H1 (cell line): ENCODE results near the gene MEF2D. TPM values are rescaled to one million over a fixed set of nuclear protein-coding genes. Genes with fewer than 3 reads are reported as not detected.

Experiments
- CTCF ChIA-PET: fragments of 300-600 bp; sonication (Branson Sonifier 250); formaldehyde crosslinking; loops from one replicate; lab custom pipeline; 2021; ENCODE audit not compliant: partially characterized antibody; lab: Charles Lee
- POLR2A ChIA-PET: fragments of 300-600 bp; sonication (Branson Sonifier 250); formaldehyde crosslinking; loops from one replicate; lab custom pipeline; 2021; ENCODE audit warnings: inconsistent platforms; ENCODE audit not compliant: partially characterized antibody; lab: Charles Lee
- DNase-seq, 2 experiments: peaks; one replicate each; pipeline versions ENCODE4 v3.0.0 to v3.0.0-alpha.2; 2010 to 2022; ENCODE audit warnings: low spot score in 2 of 2, low read depth in 1 of 2, mixed read lengths in 1 of 2
- FAIRE-seq: peaks from 2 replicates; lab custom pipeline; 2011; peaks lifted over from hg19 to GRCh38; lab: Jason Lieb, UNC
- H2AFZ ChIP-seq: 2 replicates; pipeline ENCODE4 v1.8.1; 2012; ENCODE audit warnings: low read length, inconsistent platforms
- H2AK5ac ChIP-seq: 2 replicates; pipeline ENCODE4 v1.6.1; 2013; ENCODE audit warnings: low read depth, low read length
- H2BK120ac ChIP-seq: replicated peaks from 2 replicates; pipeline ENCODE3; 2013; ENCODE audit warnings: low read depth, low read length, inconsistent platforms
- H2BK12ac ChIP-seq: 2 replicates; pipeline ENCODE4 v1.6.1; 2013; ENCODE audit warnings: low read depth, low read length
- H2BK15ac ChIP-seq: 2 replicates; pipeline ENCODE4 v1.6.1; 2013; ENCODE audit warnings: low read length
- H2BK20ac ChIP-seq: 2 replicates; pipeline ENCODE4 v1.6.1; 2013; ENCODE audit warnings: low read length
- H2BK5ac ChIP-seq: 2 replicates; pipeline ENCODE4 v1.6.1; 2013; ENCODE audit warnings: low read depth, low read length
- H3K14ac ChIP-seq: 2 replicates; pipeline ENCODE4 v1.6.1; 2013; ENCODE audit warnings: inconsistent platforms; ENCODE audit not compliant: insufficient read length
- H3K18ac ChIP-seq: 2 replicates; pipeline ENCODE4 v1.6.1; 2013; ENCODE audit warnings: low read length; ENCODE audit errors: extremely low read depth
- H3K23ac ChIP-seq: 2 replicates; pipeline ENCODE4 v1.6.1; 2013; ENCODE audit warnings: inconsistent platforms; ENCODE audit not compliant: insufficient read length
- H3K23me2 ChIP-seq: 2 replicates; pipeline ENCODE4 v1.6.1; 2013; ENCODE audit warnings: low read depth, low read length
- H3K27ac ChIP-seq: 2 replicates; pipeline ENCODE4 v1.6.1; 2011; ENCODE audit warnings: low read depth, low read length, inconsistent platforms
- H3K27me3 ChIP-seq, 4 experiments: replicated peaks in 1 of 4; 1 replicate in 1 of 4; 2 replicates in 3 of 4; pipeline versions ENCODE4 v1.6.1 to v1.8.1; 2011 to 2013; ENCODE audit warnings: low read length in 3 of 4, mild to moderate bottlenecking in 3 of 4, inconsistent platforms in 2 of 4, mixed read lengths in 2 of 4, moderate library complexity in 1 of 4; ENCODE audit not compliant: control insufficient read depth in 3 of 4, insufficient read depth in 3 of 4; ENCODE audit errors: extremely low read depth in 1 of 4
- H3K36me3 ChIP-seq, 4 experiments: 2 replicates each; pipeline versions ENCODE4 v1.6.1 to v1.8.1; 2011 to 2013; ENCODE audit warnings: mild to moderate bottlenecking in 4 of 4, low read length in 3 of 4, moderate library complexity in 2 of 4, control low read depth in 1 of 4, inconsistent platforms in 1 of 4; ENCODE audit not compliant: insufficient read depth in 4 of 4, control insufficient read depth in 2 of 4
- H3K4ac ChIP-seq: replicated peaks from 2 replicates; pipeline ENCODE3; 2013; ENCODE audit warnings: low read length, low read depth, mixed read lengths, inconsistent platforms; ENCODE audit not compliant: insufficient read length
- H3K4me1 ChIP-seq, 4 experiments: replicated peaks in 1 of 4; 1 replicate in 1 of 4; 2 replicates in 3 of 4; pipeline versions ENCODE4 v1.6.1 to v1.8.1; 2011 to 2013; ENCODE audit warnings: low read length in 3 of 4, inconsistent platforms in 2 of 4, mixed read lengths in 1 of 4; ENCODE audit not compliant: insufficient read depth in 4 of 4, control insufficient read depth in 3 of 4
- H3K4me2 ChIP-seq, 2 experiments: 2 replicates each; pipeline versions ENCODE4 v1.6.1 to v1.8.1; 2011 to 2013; ENCODE audit warnings: low read depth in 2 of 2, low read length in 2 of 2, control low read depth in 1 of 2, inconsistent platforms in 1 of 2, mild to moderate bottlenecking in 1 of 2; ENCODE audit not compliant: insufficient read depth in 1 of 2
- H3K4me3 ChIP-seq, 4 experiments: fragments of 200-600, 300-600 bp in 1 of 4; sonication (generic), shearing (Covaris generic), sonication (Bioruptor Twin) in 1 of 4; 2 replicates each; pipeline versions ENCODE4 v1.5.1 to v1.8.1; 2011 to 2016; ENCODE audit warnings: low read length in 4 of 4, low read depth in 3 of 4, control low read depth in 2 of 4, inconsistent platforms in 2 of 4, mild to moderate bottlenecking in 2 of 4, mixed read lengths in 1 of 4, moderate library complexity in 1 of 4; ENCODE audit not compliant: insufficient read depth in 2 of 4; ENCODE audit errors: extremely low read depth in 1 of 4
- H3K56ac ChIP-seq: replicated peaks from 2 replicates; pipeline ENCODE3; 2013; ENCODE audit warnings: low read depth, mild to moderate bottlenecking, mixed read lengths, low read length, inconsistent platforms; ENCODE audit not compliant: insufficient read length
- H3K79me1 ChIP-seq: 2 replicates; pipeline ENCODE4 v1.6.1; 2013; ENCODE audit warnings: low read depth, low read length, control low read depth
- H3K79me2 ChIP-seq, 2 experiments: 2 replicates each; pipeline versions ENCODE4 v1.6.1 to v1.8.1; 2012 to 2013; ENCODE audit warnings: low read length in 2 of 2, mild to moderate bottlenecking in 2 of 2, inconsistent platforms in 1 of 2; ENCODE audit not compliant: insufficient read depth in 2 of 2, control insufficient read depth in 1 of 2
- H3K9ac ChIP-seq, 4 experiments: replicated peaks in 1 of 4; 1 replicate in 1 of 4; 2 replicates in 3 of 4; pipeline versions ENCODE4 v1.6.1 to v1.8.1; 2011 to 2013; ENCODE audit warnings: low read depth in 3 of 4, low read length in 3 of 4, control low read depth in 2 of 4, mild to moderate bottlenecking in 2 of 4, moderate library complexity in 2 of 4, inconsistent platforms in 1 of 4; ENCODE audit errors: extremely low read depth in 1 of 4
- H3K9me3 ChIP-seq, 2 experiments: 2 replicates each; pipeline versions ENCODE4 v1.6.1 to v1.8.1; 2012 to 2013; ENCODE audit warnings: mild to moderate bottlenecking in 2 of 2, moderate library complexity in 2 of 2, control low read depth in 1 of 2, inconsistent platforms in 1 of 2, low read depth in 1 of 2, low read length in 1 of 2, mixed read lengths in 1 of 2; ENCODE audit not compliant: insufficient read depth in 2 of 2
- H4K20me1 ChIP-seq, 2 experiments: replicated peaks in 1 of 2; 2 replicates each; pipeline versions ENCODE3 to v1.8.1; 2011 to 2013; ENCODE audit warnings: inconsistent platforms in 2 of 2, low read length in 2 of 2, mild to moderate bottlenecking in 1 of 2; ENCODE audit not compliant: insufficient read depth in 2 of 2, control insufficient read depth in 1 of 2
- H4K5ac ChIP-seq: 2 replicates; pipeline ENCODE4 v1.6.1; 2013; ENCODE audit warnings: low read length, low read depth, mixed read lengths, inconsistent platforms; ENCODE audit not compliant: insufficient read length
- H4K8ac ChIP-seq: 2 replicates; pipeline ENCODE4 v1.8.0; 2013; ENCODE audit warnings: mild to moderate bottlenecking, moderate library complexity, low read length, inconsistent platforms; ENCODE audit not compliant: insufficient read depth; ENCODE audit errors: extremely low read depth
- H4K91ac ChIP-seq: replicated peaks from 2 replicates; pipeline ENCODE3; 2013; ENCODE audit warnings: low read length, mixed read lengths, inconsistent platforms; ENCODE audit not compliant: insufficient read length
- ATF3 ChIP-seq: IDR thresholded peaks from 2 replicates; pipeline ENCODE4 v1.6.1; 2011; ENCODE audit warnings: low read depth, mild to moderate bottlenecking, low read length; ENCODE audit not compliant: insufficient read depth
- CTCF ChIP-seq, 3 experiments: IDR thresholded peaks; 1 replicate in 2 of 3; 2 replicates in 1 of 3; pipeline versions ENCODE4 v1.5.1 to v1.6.1; 2011; ENCODE audit warnings: low read length in 3 of 3, mild to moderate bottlenecking in 3 of 3, inconsistent platforms in 2 of 3, low read depth in 1 of 3, moderate library complexity in 1 of 3; ENCODE audit not compliant: insufficient read depth in 1 of 3; ENCODE audit errors: control extremely low read depth in 1 of 3
- EZH2 ChIP-seq: fragments of 200-600 bp; sonication (generic); IDR thresholded peaks from 2 replicates; pipeline ENCODE4 v1.7.1; 2012; ENCODE audit warnings: low read depth, mild to moderate bottlenecking, moderate library complexity, low read length, inconsistent platforms; ENCODE audit not compliant: severe bottlenecking
- HDAC2 ChIP-seq, 2 experiments: fragments of 300-600 bp in 1 of 2; sonication (generic) in 1 of 2; IDR thresholded peaks; 2 replicates each; pipeline ENCODE4 v1.6.1; 2011 to 2012; ENCODE audit warnings: low read depth in 2 of 2, low read length in 2 of 2, mild to moderate bottlenecking in 2 of 2, moderate library complexity in 2 of 2, borderline replicate concordance in 1 of 2, inconsistent platforms in 1 of 2
- KDM4A ChIP-seq: IDR thresholded peaks from one replicate; pipeline ENCODE4 v1.7.1; 2012; ENCODE audit warnings: low read depth, mild to moderate bottlenecking, moderate library complexity, low read length, inconsistent platforms; ENCODE audit not compliant: severe bottlenecking
- NANOG ChIP-seq: IDR thresholded peaks from 2 replicates; pipeline ENCODE4 v1.6.1; 2011; ENCODE audit warnings: low read length, low read depth, mild to moderate bottlenecking, inconsistent platforms; ENCODE audit not compliant: insufficient read depth, poor library complexity, severe bottlenecking
- SP1 ChIP-seq: IDR thresholded peaks from 2 replicates; pipeline ENCODE4 v1.6.1; 2011; ENCODE audit warnings: low read depth, low read length
- WGBS, 2 experiments: shearing (Covaris generic) in 1 of 2; methylation state at CpG; one replicate each; pipeline versions ENCODE4 v1.1.6 to v1.1.7; 2013 to 2015; ENCODE audit warnings: low lambda C conversion rate in 2 of 2, mixed read lengths in 2 of 2, inconsistent platforms in 1 of 2, low coverage in 1 of 2, missing lambda C conversion rate in 1 of 2; ENCODE audit not compliant: insufficient replicate concordance in 2 of 2, insufficient coverage in 1 of 2, insufficient read length in 1 of 2; ENCODE audit errors: extremely low coverage in 1 of 2, missing lambda C conversion rate in 1 of 2; 5-methylcytosine and 5-hydroxymethylcytosine counted together
- polyA plus RNA-seq, 7 experiments: library from polyadenylated mRNA; depleted of rRNA in 3 of 7; stranded (reverse) in 5 of 7; unstranded in 2 of 7; fragments of >200 nt in 5 of 7; fragments of 200-250 nt in 2 of 7; gene quantifications; 1 replicate in 5 of 7; 2 replicates in 1 of 7; 4 replicates in 1 of 7; pipeline versions ENCODE4 v1.2.1 to v1.2.3, GENCODE V29; 2011 to 2013; ENCODE audit warnings: missing spikeins in 2 of 7, mixed read lengths in 2 of 7
- total RNA-seq: library from RNA; stranded (reverse); fragmentation: NEBNext Ultra II Directional; extraction: Animal tissue kit (Norgen Biotek cat#: 25700); gene quantifications from 2 replicates; pipeline ENCODE4 v1.2.1, GENCODE V29; 2021

The MEF2D gene
- total and polyA plus RNA-seq, 2 of the 8 experiments (the other 6 are each of a cell fraction or from before 2014, with no cell fraction given), result 17.3 to 20.3 TPM

- H2BK5ac ChIP-seq, result no peak overlapping the region
- H3K23ac ChIP-seq, result no peak overlapping the region
- no peak overlapping the region for H2AFZ ChIP-seq
- H3K27me3 ChIP-seq, result peaks cover 59 to 89% (median 80%) of the 10 kb centered on the region in 4 experiments
- H3K18ac ChIP-seq, result no peak overlapping the region; the same call in 1 of the 2 replicates
- no peak overlapping the region for H2AK5ac ChIP-seq
- H3K4me2 ChIP-seq, result peak overlapping the region in 1 of 2 experiments; percentile 54; a peak in 1 of 4 replicates
- POLR2A ChIA-PET, result interaction anchor here (1.0 to 3.9 kb wide), 6 partner anchors 11 to 60 kb away, joined by 3 to 23 read pairs (median 6); no protein-coding TSS in a partner anchor
- no peaks in the 10 kb centered on the region for H3K9me3 ChIP-seq
- no peak overlapping the region for H3K9ac ChIP-seq
- no peak overlapping the region for H4K91ac ChIP-seq
- no peak overlapping the region for H2BK120ac ChIP-seq
- peaks cover 0 to 6% (median 0%) of the 10 kb centered on the region in 4 experiments; a peak in 1 of 8 replicates for H3K36me3 ChIP-seq
- H3K27ac ChIP-seq, result no peak overlapping the region
- WGBS, 2 experiments, result 18% methylated on average over 9 of the region's 9 CpGs; no CpG with 5 or more reads in 1 of the 2 experiments
- CTCF ChIA-PET, result interaction anchor here (0.8 to 5.4 kb wide), 14 partner anchors 8 to 168 kb away, joined by 3 to 185 read pairs (median 12); no protein-coding TSS in a partner anchor
- no peaks in the 10 kb centered on the region for H3K79me1 ChIP-seq
- H3K79me2 ChIP-seq, result no peaks in the 10 kb centered on the region
- no peak overlapping the region for H3K4me3 ChIP-seq
- H3K56ac ChIP-seq, result no peak overlapping the region
- H2BK15ac ChIP-seq, result no peak overlapping the region
- peaks cover 2 to 6% of the 10 kb centered on the region in 2 experiments for H4K20me1 ChIP-seq
- H3K4me1 ChIP-seq, result peaks cover 3 to 18% (median 7%) of the 10 kb centered on the region in 4 experiments
- FAIRE-seq (no peak), DNase-seq (no peak)
- H4K8ac ChIP-seq, result no peak overlapping the region
- no peak overlapping the region for H3K14ac ChIP-seq
- no peak overlapping the region for H2BK20ac ChIP-seq
- H4K5ac ChIP-seq, result no peak overlapping the region
- H2BK12ac ChIP-seq, result no peak overlapping the region
- no peak overlapping the region for H3K4ac ChIP-seq
- H3K23me2 ChIP-seq, result peaks cover 6% of the 10 kb centered on the region; the same call in 1 of the 2 replicates
- TF ChIP-seq SP1 (no peak), CTCF (IDR thresholded peaks at IDR 0.05; ENCODE audit: control extremely low read depth in 1 of 3, insufficient read depth in 1 of 3, low read depth in 1 of 3, low read length in 3 of 3) (no peak), EZH2 (peak; percentile 74), NANOG (no peak), ATF3 (no peak), HDAC2 (IDR thresholded peaks at IDR 0.05; ENCODE audit: borderline replicate concordance in 1 of 2, low read depth in 2 of 2, low read length in 2 of 2) (no peak), KDM4A (no peak)
These were observed 59.7 kb downstream of the MEF2D start for GRCh38 chr1:156440654-156441437.
